Liver (tissue), 9 donors: ENCODE data around the gene SLC44A2. TPM values are rescaled to one million over a fixed set of nuclear protein-coding genes. Genes with fewer than 3 reads are reported as not detected.

Experiments
- DNase-seq: peaks from one replicate; pipeline ENCODE4 v3.0.0-alpha.2; 2017; ENCODE audit warnings: low spot score
- H3K27ac ChIP-seq, 2 donors: one replicate each; pipeline ENCODE4 v1.7.0; 2013; ENCODE audit warnings: inconsistent platforms in 2 of 2, low read length in 2 of 2, control low read depth in 1 of 2, low read depth in 1 of 2, mild to moderate bottlenecking in 1 of 2
- H3K27me3 ChIP-seq, 4 donors: one replicate each; pipeline versions ENCODE4 v1.6.1 to v1.7.0; 2013; ENCODE audit warnings: low read length in 3 of 4, inconsistent platforms in 1 of 4, mild to moderate bottlenecking in 1 of 4, moderate library complexity in 1 of 4; ENCODE audit not compliant: control insufficient read depth in 4 of 4, insufficient read depth in 4 of 4
- H3K36me3 ChIP-seq, 4 donors: one replicate each; pipeline versions ENCODE4 v1.6.1 to v1.7.0; 2013; ENCODE audit warnings: low read length in 3 of 4, mild to moderate bottlenecking in 3 of 4, low read depth in 1 of 4, moderate library complexity in 1 of 4; ENCODE audit not compliant: control insufficient read depth in 4 of 4, insufficient read depth in 3 of 4
- H3K4me1 ChIP-seq, 4 donors: one replicate each; pipeline versions ENCODE4 v1.6.1 to v1.7.0; 2013; ENCODE audit warnings: low read length in 3 of 4, mild to moderate bottlenecking in 3 of 4, moderate library complexity in 1 of 4; ENCODE audit not compliant: control insufficient read depth in 4 of 4, insufficient read depth in 4 of 4
- H3K4me3 ChIP-seq, 3 donors: one replicate each; pipeline versions ENCODE4 v1.6.1 to v1.7.0; 2013; ENCODE audit warnings: low read length in 3 of 3, control low read depth in 1 of 3, low read depth in 1 of 3, mild to moderate bottlenecking in 1 of 3
- H3K9ac ChIP-seq, 2 donors: one replicate each; pipeline ENCODE4 v1.7.0; 2013; ENCODE audit warnings: low read length in 2 of 2, mild to moderate bottlenecking in 2 of 2, moderate library complexity in 2 of 2, control low read depth in 1 of 2, low read depth in 1 of 2
- H3K9me3 ChIP-seq, 4 donors: one replicate each; pipeline versions ENCODE4 v1.6.1 to v1.7.0; 2013; ENCODE audit warnings: low read length in 3 of 4; ENCODE audit not compliant: control insufficient read depth in 4 of 4
- ATF3 ChIP-seq: IDR thresholded peaks from 2 replicates; pipeline ENCODE4 v1.6.1; 2016; ENCODE audit warnings: antibody characterized with exemption
- CTCF ChIP-seq: fragments of 150-350 bp; IDR thresholded peaks from 2 replicates; pipeline ENCODE4 v1.5.1; 2017; ENCODE audit warnings: improper control_type of control experiment, low read depth, low read length; ENCODE audit not compliant: missing input control
- EGR1 ChIP-seq, 2 donors: IDR thresholded peaks; 2 replicates each; pipeline ENCODE4 v1.6.1; 2016 to 2018; ENCODE audit warnings: antibody characterized with exemption in 2 of 2, low read depth in 2 of 2
- FOXA1 ChIP-seq: IDR thresholded peaks from 2 replicates; pipeline ENCODE4 v1.6.1; 2016; ENCODE audit warnings: antibody characterized with exemption
- FOXA2 ChIP-seq: IDR thresholded peaks from 2 replicates; pipeline ENCODE4 v1.6.1; 2016; ENCODE audit warnings: antibody characterized with exemption
- GABPA ChIP-seq, 2 donors: IDR thresholded peaks in 1 of 2; conservative IDR thresholded peaks in 1 of 2; 2 replicates each; pipeline ENCODE4 v1.6.1; 2016; ENCODE audit warnings: antibody characterized with exemption in 2 of 2, mild to moderate bottlenecking in 1 of 2, moderate library complexity in 1 of 2
- HNF4A ChIP-seq, 2 donors: conservative IDR thresholded peaks; 2 replicates each; pipeline ENCODE4 v1.6.1; 2016; ENCODE audit warnings: antibody characterized with exemption in 2 of 2, mild to moderate bottlenecking in 2 of 2
- HNF4G ChIP-seq: IDR thresholded peaks from 2 replicates; pipeline ENCODE4 v1.6.1; 2016; ENCODE audit warnings: antibody characterized with exemption
- JUND ChIP-seq, 2 donors: IDR thresholded peaks; 2 replicates each; pipeline ENCODE4 v1.6.1; 2016; ENCODE audit warnings: antibody characterized with exemption in 2 of 2
- NR2F2 ChIP-seq: IDR thresholded peaks from 2 replicates; pipeline ENCODE4 v1.6.1; 2016; ENCODE audit warnings: antibody characterized with exemption
- RAD21 ChIP-seq, 2 donors: IDR thresholded peaks; 2 replicates each; pipeline ENCODE4 v1.6.1; 2016; ENCODE audit warnings: antibody characterized with exemption in 2 of 2, mild to moderate bottlenecking in 2 of 2
- RXRA ChIP-seq, 2 donors: IDR thresholded peaks; 2 replicates each; pipeline ENCODE4 v1.6.1; 2017 to 2018; ENCODE audit warnings: antibody characterized with exemption in 2 of 2, mild to moderate bottlenecking in 1 of 2
- SP1 ChIP-seq: IDR thresholded peaks from 2 replicates; pipeline ENCODE4 v1.6.1; 2018; ENCODE audit warnings: antibody characterized with exemption, mild to moderate bottlenecking
- TAF1 ChIP-seq: conservative IDR thresholded peaks from 2 replicates; pipeline ENCODE4 v1.6.1; 2016; ENCODE audit warnings: antibody characterized with exemption, mild to moderate bottlenecking
- YY1 ChIP-seq: IDR thresholded peaks from 2 replicates; pipeline ENCODE4 v1.6.1; 2016; ENCODE audit warnings: antibody characterized with exemption, mild to moderate bottlenecking
- WGBS: extraction: QIAGEN DNeasy Blood & Tissue Kit; methylation state at CpG from one replicate; pipeline ENCODE4 v1.1.7; 2013; 5-methylcytosine and 5-hydroxymethylcytosine counted together
- polyA plus RNA-seq, 2 donors: library from polyadenylated mRNA; stranded (reverse) in 1 of 2; unstranded in 1 of 2; fragments of 200-250 nt in 1 of 2; fragments of >200 nt in 1 of 2; fragmentation: Nextera tagmentation in 1 of 2; extraction: Ambion mirVana in 1 of 2; gene quantifications; one replicate each; pipeline versions ENCODE4 v1.2.1 to v1.2.3, GENCODE V29; 2013 to 2015
- total RNA-seq, 2 donors: library from RNA; depleted of rRNA; stranded (reverse); fragments of >200 nt; gene quantifications; one replicate each; pipeline ENCODE4 v1.2.3, GENCODE V29; 2014
- TF ChIP-seq, protein P1 (sequence below): IDR thresholded peaks from 2 replicates; pipeline ENCODE4 v1.6.1; 2016; ENCODE audit warnings: antibody characterized with exemption
- TF ChIP-seq, protein P2 (sequence below): IDR thresholded peaks from 2 replicates; pipeline ENCODE4 v1.6.1; 2016; ENCODE audit warnings: antibody characterized with exemption
- TF ChIP-seq, protein P3 (sequence below): IDR thresholded peaks from 2 replicates; pipeline ENCODE4 v1.6.1; 2016; ENCODE audit warnings: antibody characterized with exemption, mild to moderate bottlenecking
- donor health status: healthy.
- donor health status: healthy.
- donor health status: healthy.
- donor health status: healthy.
- donor health status: healthy.

The SLC44A2 gene
- total and polyA plus RNA-seq, 4 donors: 12.0 to 21.6 (median 13.4) TPM

- no peaks in the 10 kb centered on the region for H3K9me3 ChIP-seq
- H3K4me1 ChIP-seq: peaks cover 0 to 8% (median 1%) of the 10 kb centered on the region in 4 donors
- H3K27ac ChIP-seq: no peak overlapping the region
- DNase-seq: no peak
- 94% methylated on average over 5 of the region's 5 CpGs for WGBS
- no peaks in the 10 kb centered on the region for H3K36me3 ChIP-seq
- no peak overlapping the region for H3K4me3 ChIP-seq
- TF ChIP-seq JUND (IDR thresholded peaks at IDR 0.05): no peak
- TF ChIP-seq FOXA1: no peak
- TF ChIP-seq SP1: no peak
- no peak for TF ChIP-seq EGR1 (IDR thresholded peaks at IDR 0.05; ENCODE audit: low read depth in 2 of 2)
- no peak for TF ChIP-seq ATF3
- no peak for TF ChIP-seq CTCF
- TF ChIP-seq, protein P1, sequence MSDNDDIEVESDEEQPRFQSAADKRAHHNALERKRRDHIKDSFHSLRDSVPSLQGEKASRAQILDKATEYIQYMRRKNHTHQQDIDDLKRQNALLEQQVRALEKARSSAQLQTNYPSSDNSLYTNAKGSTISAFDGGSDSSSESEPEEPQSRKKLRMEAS: no peak
- TF ChIP-seq, protein P2, sequence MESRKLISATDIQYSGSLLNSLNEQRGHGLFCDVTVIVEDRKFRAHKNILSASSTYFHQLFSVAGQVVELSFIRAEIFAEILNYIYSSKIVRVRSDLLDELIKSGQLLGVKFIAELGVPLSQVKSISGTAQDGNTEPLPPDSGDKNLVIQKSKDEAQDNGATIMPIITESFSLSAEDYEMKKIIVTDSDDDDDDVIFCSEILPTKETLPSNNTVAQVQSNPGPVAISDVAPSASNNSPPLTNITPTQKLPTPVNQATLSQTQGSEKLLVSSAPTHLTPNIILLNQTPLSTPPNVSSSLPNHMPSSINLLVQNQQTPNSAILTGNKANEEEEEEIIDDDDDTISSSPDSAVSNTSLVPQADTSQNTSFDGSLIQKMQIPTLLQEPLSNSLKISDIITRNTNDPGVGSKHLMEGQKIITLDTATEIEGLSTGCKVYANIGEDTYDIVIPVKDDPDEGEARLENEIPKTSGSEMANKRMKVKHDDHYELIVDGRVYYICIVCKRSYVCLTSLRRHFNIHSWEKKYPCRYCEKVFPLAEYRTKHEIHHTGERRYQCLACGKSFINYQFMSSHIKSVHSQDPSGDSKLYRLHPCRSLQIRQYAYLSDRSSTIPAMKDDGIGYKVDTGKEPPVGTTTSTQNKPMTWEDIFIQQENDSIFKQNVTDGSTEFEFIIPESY: no peak
- no peak for TF ChIP-seq YY1
- no peak for TF ChIP-seq FOXA2
- TF ChIP-seq, protein P3, sequence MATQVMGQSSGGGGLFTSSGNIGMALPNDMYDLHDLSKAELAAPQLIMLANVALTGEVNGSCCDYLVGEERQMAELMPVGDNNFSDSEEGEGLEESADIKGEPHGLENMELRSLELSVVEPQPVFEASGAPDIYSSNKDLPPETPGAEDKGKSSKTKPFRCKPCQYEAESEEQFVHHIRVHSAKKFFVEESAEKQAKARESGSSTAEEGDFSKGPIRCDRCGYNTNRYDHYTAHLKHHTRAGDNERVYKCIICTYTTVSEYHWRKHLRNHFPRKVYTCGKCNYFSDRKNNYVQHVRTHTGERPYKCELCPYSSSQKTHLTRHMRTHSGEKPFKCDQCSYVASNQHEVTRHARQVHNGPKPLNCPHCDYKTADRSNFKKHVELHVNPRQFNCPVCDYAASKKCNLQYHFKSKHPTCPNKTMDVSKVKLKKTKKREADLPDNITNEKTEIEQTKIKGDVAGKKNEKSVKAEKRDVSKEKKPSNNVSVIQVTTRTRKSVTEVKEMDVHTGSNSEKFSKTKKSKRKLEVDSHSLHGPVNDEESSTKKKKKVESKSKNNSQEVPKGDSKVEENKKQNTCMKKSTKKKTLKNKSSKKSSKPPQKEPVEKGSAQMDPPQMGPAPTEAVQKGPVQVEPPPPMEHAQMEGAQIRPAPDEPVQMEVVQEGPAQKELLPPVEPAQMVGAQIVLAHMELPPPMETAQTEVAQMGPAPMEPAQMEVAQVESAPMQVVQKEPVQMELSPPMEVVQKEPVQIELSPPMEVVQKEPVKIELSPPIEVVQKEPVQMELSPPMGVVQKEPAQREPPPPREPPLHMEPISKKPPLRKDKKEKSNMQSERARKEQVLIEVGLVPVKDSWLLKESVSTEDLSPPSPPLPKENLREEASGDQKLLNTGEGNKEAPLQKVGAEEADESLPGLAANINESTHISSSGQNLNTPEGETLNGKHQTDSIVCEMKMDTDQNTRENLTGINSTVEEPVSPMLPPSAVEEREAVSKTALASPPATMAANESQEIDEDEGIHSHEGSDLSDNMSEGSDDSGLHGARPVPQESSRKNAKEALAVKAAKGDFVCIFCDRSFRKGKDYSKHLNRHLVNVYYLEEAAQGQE: no peak
- no peak for TF ChIP-seq HNF4G
- no peak for TF ChIP-seq GABPA (IDR thresholded peaks at IDR 0.05 in 1 of 2, conservative IDR thresholded peaks at IDR 0.05 in 1 of 2)
- TF ChIP-seq RXRA (IDR thresholded peaks at IDR 0.05): no peak
- no peak for TF ChIP-seq TAF1
- no peak for TF ChIP-seq HNF4A (conservative IDR thresholded peaks at IDR 0.05)
- no peak for TF ChIP-seq NR2F2
- TF ChIP-seq RAD21 (IDR thresholded peaks at IDR 0.05): no peak
- H3K9ac ChIP-seq: no peak overlapping the region
- H3K27me3 ChIP-seq: no peaks in the 10 kb centered on the region
Observed at GRCh38 chr19:10600149-10600548, 25.2 kb upstream of the SLC44A2 start.
